Measurements from ENCODE around the gene TECPR2.

DNA sequence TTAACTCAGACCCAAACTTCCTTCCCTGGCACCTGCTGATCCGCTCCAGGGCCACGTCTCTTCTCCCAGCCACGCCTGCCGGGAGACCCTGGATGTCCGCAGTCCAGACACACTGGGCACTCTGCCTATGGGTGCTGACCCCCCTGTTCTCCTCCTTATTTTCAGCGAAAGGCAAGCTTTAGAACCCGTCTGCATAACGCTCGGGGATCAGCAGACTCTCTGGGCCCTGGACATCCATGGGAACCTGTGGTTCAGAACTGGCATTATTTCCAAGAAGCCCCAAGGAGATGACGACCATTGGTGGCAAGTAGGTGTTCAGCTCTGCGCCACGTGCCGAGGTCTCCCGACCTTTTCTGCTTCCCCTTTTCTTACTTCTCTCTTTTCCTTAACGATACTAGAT lies 82.9 kb downstream of the TECPR2 start:
- TF ChIP-seq POLR2AphosphoS5 (IDR thresholded peaks at IDR 0.05; ENCODE audit: low read depth), result no peak
- TF ChIP-seq, protein P1, sequence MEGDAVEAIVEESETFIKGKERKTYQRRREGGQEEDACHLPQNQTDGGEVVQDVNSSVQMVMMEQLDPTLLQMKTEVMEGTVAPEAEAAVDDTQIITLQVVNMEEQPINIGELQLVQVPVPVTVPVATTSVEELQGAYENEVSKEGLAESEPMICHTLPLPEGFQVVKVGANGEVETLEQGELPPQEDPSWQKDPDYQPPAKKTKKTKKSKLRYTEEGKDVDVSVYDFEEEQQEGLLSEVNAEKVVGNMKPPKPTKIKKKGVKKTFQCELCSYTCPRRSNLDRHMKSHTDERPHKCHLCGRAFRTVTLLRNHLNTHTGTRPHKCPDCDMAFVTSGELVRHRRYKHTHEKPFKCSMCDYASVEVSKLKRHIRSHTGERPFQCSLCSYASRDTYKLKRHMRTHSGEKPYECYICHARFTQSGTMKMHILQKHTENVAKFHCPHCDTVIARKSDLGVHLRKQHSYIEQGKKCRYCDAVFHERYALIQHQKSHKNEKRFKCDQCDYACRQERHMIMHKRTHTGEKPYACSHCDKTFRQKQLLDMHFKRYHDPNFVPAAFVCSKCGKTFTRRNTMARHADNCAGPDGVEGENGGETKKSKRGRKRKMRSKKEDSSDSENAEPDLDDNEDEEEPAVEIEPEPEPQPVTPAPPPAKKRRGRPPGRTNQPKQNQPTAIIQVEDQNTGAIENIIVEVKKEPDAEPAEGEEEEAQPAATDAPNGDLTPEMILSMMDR (IDR thresholded peaks at IDR 0.05; ENCODE audit: insufficient read depth, low read length), result no peak
- TF ChIP-seq SPI1 (IDR thresholded peaks at IDR 0.05; ENCODE audit: borderline replicate concordance, low read depth), result peak; percentile 38; the same call in 1 of the 2 replicates
- TF ChIP-seq, protein P2, sequence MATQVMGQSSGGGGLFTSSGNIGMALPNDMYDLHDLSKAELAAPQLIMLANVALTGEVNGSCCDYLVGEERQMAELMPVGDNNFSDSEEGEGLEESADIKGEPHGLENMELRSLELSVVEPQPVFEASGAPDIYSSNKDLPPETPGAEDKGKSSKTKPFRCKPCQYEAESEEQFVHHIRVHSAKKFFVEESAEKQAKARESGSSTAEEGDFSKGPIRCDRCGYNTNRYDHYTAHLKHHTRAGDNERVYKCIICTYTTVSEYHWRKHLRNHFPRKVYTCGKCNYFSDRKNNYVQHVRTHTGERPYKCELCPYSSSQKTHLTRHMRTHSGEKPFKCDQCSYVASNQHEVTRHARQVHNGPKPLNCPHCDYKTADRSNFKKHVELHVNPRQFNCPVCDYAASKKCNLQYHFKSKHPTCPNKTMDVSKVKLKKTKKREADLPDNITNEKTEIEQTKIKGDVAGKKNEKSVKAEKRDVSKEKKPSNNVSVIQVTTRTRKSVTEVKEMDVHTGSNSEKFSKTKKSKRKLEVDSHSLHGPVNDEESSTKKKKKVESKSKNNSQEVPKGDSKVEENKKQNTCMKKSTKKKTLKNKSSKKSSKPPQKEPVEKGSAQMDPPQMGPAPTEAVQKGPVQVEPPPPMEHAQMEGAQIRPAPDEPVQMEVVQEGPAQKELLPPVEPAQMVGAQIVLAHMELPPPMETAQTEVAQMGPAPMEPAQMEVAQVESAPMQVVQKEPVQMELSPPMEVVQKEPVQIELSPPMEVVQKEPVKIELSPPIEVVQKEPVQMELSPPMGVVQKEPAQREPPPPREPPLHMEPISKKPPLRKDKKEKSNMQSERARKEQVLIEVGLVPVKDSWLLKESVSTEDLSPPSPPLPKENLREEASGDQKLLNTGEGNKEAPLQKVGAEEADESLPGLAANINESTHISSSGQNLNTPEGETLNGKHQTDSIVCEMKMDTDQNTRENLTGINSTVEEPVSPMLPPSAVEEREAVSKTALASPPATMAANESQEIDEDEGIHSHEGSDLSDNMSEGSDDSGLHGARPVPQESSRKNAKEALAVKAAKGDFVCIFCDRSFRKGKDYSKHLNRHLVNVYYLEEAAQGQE (IDR thresholded peaks at IDR 0.05; ENCODE audit: insufficient replicate concordance, low read depth), result no peak
